Left kidney (tissue), 2 donors: ENCODE results near the gene ENKD1. TPM values are rescaled to one million over a fixed set of nuclear protein-coding genes. Genes with fewer than 3 reads are reported as not detected.

Experiments used
- DNase-seq: peaks from one replicate; pipeline ENCODE4 v3.0.0-alpha.2; 2013
- polyA plus RNA-seq: library from polyadenylated mRNA; unstranded; fragments of 120-200 nt; gene quantifications from one replicate; pipeline ENCODE4 v1.2.1, GENCODE V29; 2013; ENCODE audit not compliant: insufficient read length

The ENKD1 gene
- polyA plus RNA-seq, 1 donor: 25.8 TPM

GRCh38 chr16:67651039-67651438, 15.5 kb downstream of the ENKD1 start:
- DNase-seq: no peak

GRCh38 chr16:67650023-67650422, 16.5 kb downstream of the ENKD1 start:
- DNase-seq: no peak

DNA sequence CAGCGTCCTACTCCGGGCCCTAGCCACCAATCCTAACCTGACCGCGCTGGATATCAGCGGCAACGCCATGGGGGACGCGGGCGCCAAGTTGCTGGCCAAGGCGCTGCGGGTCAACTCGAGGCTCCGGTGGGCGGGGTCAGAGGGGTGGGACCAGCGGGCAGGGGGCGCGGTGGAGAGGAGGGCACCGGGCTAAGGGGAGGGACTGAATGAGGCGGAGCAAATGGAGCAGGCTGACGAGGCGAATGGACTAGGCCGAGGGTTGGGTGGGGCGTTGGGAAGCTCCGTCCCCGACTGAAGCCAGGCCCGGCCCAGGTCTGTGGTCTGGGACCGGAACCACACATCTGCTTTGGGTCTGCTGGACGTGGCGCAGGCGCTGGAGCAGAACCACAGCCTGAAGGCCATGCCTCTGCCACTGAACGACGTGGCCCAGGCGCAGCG, 17.0 kb downstream of the ENKD1 start:
- no peak for DNase-seq

- no peak for DNase-seq
Observed at GRCh38 chr16:67648764-67649407, 17.7 kb downstream of the ENKD1 start.

DNA sequence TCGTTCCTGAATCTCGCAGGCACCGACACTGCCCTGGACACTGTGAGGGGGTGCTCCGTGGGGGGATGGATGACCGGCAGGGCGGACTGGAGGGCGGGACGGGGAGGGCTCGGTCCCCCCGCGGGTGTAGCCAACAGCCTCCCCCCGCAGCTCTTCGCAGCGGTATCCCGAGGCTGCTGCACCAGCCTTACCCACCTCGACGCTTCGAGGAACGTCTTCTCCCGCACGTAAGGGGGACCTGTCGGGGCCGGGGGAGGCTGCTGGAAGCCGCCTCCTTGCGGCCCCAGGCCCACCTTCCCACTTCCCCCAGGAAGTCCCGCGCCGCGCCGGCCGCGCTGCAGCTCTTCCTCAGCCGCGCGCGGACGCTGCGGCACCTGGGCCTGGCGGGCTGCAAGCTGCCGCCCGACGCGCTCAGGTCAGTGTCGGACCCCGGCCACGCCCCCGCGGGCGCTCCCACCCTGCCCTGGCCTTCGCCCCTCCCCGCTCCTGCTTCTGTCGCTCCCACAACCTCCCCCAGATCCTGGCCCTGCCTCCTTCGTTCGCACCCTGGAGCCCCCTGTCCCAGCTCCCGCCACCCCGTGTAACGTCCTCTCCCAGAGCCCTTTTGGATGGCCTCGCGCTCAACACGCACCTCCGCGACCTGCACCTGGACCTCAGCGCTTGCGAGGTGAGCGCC, 18.3 kb downstream of the ENKD1 start:
- DNase-seq: no peak

DNA sequence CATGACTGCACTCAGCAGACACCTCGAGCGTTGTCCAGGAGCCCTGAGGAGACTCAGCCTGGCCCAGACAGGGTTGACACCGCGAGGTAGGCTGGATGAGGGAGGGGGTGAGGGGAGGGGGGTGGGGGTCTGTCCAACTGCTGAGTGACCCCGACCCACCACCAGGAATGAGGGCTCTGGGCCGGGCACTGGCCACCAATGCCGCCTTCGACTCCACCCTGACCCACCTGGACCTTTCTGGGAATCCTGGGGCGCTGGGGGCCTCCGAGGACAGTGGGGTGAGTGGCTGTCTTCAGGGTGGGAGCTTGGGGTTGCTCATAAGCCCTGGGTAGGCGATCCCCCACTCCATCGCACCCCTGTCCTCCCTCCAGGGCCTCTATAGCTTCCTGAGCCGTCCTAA, 18.9 kb downstream of the ENKD1 start:
- DNase-seq: no peak

DNA sequence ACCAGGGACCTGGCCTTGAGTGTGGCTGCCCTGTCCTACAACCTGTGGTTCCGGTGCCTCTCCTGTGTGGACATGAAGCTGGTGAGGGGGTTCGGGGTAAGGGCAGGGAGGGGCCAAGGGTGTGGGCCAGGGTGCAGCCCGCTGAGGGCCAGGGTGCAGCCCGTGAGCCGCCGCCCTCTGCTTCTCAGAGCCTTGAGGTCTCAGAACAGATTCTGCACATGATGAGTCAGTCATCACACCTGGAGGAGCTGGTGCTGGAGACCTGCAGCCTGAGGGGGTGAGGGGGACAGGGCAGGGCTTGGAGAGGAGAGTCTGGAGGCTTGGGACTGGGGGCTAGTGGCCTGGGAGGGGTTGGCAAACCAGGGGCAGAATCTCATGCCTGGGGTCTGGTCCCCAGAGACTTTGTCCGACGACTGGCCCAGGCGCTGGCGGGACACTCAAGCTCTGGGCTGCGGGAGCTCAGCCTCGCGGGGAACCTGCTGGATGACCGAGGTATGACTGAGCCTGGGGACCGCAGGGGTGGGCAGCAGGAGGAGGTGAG, 19.4 kb downstream of the ENKD1 start:
- DNase-seq: no peak

- DNase-seq: no peak
Observed at GRCh38 chr16:67645397-67646121, 21.0 kb downstream of the ENKD1 start.

DNA sequence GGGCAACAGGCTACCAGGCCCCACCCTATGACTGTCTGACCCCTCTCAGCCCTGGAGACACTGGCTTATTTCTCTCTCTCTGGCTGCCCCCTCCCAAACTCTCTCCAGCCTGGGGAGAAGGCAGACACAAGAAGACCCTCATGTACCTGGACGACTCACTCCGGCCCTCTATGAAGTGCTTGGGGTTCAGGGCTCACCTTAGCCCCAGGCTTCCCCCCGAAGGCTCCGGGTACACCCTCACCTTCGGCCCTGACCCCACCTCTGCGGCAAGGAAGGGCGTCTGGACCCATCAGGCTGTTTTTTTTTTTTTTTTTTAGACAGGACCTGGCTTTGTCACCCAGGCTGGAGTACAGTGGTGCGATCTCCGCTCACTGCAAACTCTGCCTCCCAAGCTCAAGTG, 22.5 kb downstream of the ENKD1 start:
- DNase-seq: no peak

- no peak for DNase-seq
Observed at GRCh38 chr16:67641779-67642708, 24.5 kb downstream of the ENKD1 start.

DNA sequence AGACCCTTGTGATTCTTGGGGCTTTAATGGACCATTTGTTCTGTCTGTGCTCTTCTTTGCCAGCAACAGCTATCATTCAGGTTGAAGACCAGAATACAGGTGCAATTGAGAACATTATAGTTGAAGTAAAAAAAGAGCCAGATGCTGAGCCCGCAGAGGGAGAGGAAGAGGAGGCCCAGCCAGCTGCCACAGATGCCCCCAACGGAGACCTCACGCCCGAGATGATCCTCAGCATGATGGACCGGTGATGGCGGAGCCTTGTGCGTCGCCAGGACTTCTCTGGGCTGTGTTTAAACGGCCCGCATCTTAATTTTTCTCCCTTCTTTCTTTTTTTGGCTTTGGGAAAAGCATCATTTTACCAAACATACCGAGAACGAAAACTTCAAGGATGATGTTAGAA, 28.9 kb downstream of the ENKD1 start:
- no peak for DNase-seq

- DNase-seq: no peak
Observed at GRCh38 chr16:67636713-67637112, 29.8 kb downstream of the ENKD1 start.

DNA sequence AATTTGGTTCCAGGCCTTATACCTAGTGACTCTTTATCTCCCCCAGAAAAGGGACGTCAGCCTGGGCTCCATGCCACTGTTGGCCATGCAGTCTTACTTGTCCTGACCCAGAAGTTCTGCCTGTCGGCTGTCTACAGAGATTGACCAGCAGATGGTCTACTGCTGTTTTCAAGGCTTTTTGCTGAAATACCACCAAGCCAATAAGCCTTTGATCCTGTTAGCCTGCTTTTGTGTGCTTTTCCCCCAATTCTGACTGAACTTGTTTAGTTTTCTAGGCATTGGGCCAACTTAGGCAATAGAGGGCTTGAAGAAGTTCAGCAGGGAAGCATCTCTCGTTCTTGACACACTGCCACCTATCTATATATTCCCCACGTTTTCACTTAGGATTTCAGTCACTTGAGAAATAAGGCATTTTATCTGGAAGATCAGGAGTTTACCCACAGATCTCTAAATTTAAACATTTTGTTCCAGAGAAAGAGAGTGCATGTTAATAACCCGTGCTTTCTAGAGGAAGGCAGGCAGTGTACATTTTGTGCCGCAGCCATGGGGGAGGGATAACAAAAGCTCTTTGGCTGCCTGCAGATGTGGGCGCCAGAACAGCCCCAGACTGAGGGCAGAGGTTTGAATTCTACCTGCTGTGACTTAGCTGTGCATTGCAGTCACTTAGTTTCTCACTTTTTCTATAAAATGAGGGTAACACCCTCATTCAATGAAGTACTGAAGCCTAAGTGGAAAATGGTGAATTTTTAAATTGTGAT, 34.0 kb downstream of the ENKD1 start:
- DNase-seq: no peak

DNA sequence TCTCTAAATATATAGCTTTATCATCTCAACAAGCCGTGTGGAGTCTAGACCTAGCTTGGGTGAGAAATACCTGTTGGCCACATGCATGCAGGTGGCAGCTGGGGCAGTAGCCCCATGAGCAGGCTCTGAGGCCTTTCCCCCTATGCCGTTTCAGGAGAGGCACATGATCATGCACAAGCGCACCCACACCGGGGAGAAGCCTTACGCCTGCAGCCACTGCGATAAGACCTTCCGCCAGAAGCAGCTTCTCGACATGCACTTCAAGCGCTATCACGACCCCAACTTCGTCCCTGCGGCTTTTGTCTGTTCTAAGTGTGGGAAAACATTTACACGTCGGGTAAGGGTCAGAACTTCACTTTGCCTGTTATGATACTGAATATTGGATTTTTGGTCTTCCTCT, 38.3 kb downstream of the ENKD1 start:
- DNase-seq: no peak

DNA sequence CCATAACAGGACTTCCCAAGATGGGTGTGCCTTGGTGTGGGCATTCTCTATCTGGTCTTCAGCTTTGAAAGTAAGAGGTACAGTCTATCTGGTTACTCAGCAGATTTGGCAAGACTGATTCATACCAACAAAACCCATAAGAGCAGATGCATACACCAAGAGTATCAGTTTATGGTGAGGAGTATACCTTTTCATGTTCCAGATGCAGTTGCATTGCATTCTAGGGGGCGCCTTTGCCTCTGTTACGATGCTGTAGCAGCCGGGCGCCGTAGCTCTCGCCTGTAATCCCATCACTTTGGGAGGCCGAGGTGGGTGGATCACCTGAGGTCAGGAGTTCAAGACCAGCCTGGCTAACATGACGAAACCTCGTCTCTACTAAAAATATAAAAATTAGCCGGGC, 52.7 kb downstream of the ENKD1 start:
- DNase-seq: no peak

Other genes starting within 250 kb of the ENKD1 start
- gene HSD11B2, start 235.6 kb downstream of the ENKD1 start, polyA plus RNA-seq: 40.8 TPM
- 83.5 TPM for gene ATP6V0D1, start 185.6 kb downstream of the ENKD1 start, polyA plus RNA-seq
- gene AGRP, start 183.2 kb downstream of the ENKD1 start, polyA plus RNA-seq: 0.18 TPM
- gene RIPOR1, start 137.9 kb downstream of the ENKD1 start, polyA plus RNA-seq: 112 TPM
- 88.3 TPM for gene CTCF, start 104.2 kb downstream of the ENKD1 start, polyA plus RNA-seq
- 1.2 TPM for gene CARMIL2, start 21.6 kb downstream of the ENKD1 start, polyA plus RNA-seq
- 23.9 TPM for gene ACD, start 6.5 kb downstream of the ENKD1 start, polyA plus RNA-seq
- 2.2 TPM for gene PARD6A, start 5.8 kb downstream of the ENKD1 start, polyA plus RNA-seq
- gene C16orf86, start 64 bp upstream of the ENKD1 start, polyA plus RNA-seq: 2.8 TPM
- gene GFOD2, start 52.6 kb upstream of the ENKD1 start, polyA plus RNA-seq: 19.7 TPM
- gene RANBP10, start 139.8 kb upstream of the ENKD1 start, polyA plus RNA-seq: 29.3 TPM
- gene TSNAXIP1, start 140.1 kb upstream of the ENKD1 start, polyA plus RNA-seq: 7.8 TPM
- 26.1 TPM for gene THAP11, start 175.6 kb upstream of the ENKD1 start, polyA plus RNA-seq
- gene NUTF2, start 180.2 kb upstream of the ENKD1 start, polyA plus RNA-seq: 128 TPM
- gene CENPT, start 180.9 kb upstream of the ENKD1 start, polyA plus RNA-seq: 51.7 TPM
- gene EDC4, start 206.3 kb upstream of the ENKD1 start, polyA plus RNA-seq: 92.2 TPM
- not detected for gene NRN1L, start 218.1 kb upstream of the ENKD1 start, polyA plus RNA-seq
- gene PSKH1, start 226.5 kb upstream of the ENKD1 start, polyA plus RNA-seq: 33.7 TPM